Raji (cell line): ENCODE measurements around the gene GLIS1.

Experiments used
- POLR2A ChIP-seq: IDR thresholded peaks from 2 replicates; pipeline ENCODE4 v1.6.1; 2011; ENCODE audit warnings: low read depth, low read length, control low read depth; ENCODE audit not compliant: insufficient read depth

GLIS1 gene

DNA sequence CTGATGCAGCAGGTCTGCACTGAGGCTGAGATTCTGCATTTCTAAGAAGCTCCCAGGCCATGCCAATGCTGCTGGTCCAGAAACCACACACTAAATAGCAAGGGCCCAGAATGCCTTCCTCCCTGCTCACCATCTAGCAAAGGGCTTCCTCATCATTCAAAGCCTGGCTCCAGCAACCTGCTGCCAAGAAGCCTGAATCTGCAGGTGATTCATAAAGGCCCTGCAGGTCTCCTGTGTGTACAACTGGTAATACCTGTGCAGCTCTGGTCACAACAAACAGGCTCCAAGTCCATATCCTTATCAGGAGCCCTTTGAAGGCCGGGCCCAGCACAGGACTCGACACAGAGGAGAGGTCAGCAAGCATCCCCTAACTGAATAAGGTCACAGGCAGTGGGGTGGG is 26.7 kb downstream of the GLIS1 start:
- no peak for TF ChIP-seq POLR2A

GRCh38 chr1:53710584-53710983 is 28.4 kb downstream of the GLIS1 start:
- no peak for TF ChIP-seq POLR2A

- TF ChIP-seq POLR2A: no peak
Observed at GRCh38 chr1:53708687-53709086, 30.3 kb downstream of the GLIS1 start.

DNA sequence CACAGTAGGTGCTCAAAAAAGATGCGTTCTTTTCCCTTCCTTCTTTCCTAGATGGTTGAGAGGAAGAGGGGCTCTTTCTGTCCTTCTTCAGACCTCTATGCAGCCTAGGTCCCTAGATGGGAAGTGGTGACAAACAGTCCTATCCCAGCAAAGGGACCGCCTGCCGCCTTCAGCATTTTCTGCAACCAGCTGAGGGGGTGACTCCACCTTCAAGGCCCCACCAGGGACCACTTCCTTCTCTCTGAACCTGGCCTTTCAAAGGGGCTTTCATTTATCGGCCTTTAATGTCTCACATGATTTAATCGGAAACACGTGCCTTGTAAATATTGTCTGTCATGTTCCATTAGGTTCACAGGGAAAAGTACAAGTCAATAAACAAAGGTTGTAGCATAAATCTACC is 32.6 kb downstream of the GLIS1 start:
- TF ChIP-seq POLR2A: no peak

GRCh38 chr1:53705446-53706096 is 33.4 kb downstream of the GLIS1 start:
- TF ChIP-seq POLR2A: no peak

GRCh38 chr1:53704804-53705445 is 34.0 kb downstream of the GLIS1 start:
- TF ChIP-seq POLR2A: no peak

DNA sequence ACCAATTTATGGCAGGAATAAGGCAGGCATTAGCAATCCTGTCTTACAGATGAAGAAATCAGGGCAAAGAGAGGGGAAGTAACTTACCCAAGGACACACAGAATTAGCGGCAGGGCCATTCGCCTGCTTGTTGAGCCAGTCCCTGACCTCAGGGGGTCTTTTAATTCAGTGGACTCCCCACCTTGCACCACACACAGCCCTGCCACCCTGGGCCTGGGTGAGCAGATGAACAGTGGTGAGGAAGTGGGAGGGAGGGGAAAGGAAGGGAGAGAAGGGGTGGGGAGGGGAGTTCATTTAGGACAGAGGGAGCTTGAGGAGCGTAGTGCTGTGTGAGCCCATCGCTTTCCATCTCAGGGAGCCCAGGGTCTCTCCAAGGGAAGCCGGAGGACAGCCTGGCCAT is 34.7 kb downstream of the GLIS1 start:
- no peak for TF ChIP-seq POLR2A

DNA sequence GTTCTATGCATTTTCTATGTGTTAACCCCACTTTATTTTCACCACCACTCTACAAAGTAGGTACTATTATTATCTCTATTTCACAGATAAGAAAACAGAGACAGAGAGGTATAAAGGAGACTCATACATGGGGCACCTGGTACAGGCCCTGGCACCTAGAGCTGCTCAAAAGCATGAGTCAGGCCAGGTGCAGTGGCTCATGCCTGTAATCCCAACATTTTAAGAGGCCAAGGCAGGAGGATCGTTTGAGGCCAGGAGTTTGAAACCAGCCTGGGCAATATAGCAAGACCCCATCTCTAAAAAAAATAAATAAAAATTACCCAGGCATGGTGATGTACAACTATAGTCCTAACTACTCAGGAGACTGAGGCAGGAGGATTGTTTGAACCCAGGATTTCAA is 35.8 kb downstream of the GLIS1 start:
- no peak for TF ChIP-seq POLR2A

DNA sequence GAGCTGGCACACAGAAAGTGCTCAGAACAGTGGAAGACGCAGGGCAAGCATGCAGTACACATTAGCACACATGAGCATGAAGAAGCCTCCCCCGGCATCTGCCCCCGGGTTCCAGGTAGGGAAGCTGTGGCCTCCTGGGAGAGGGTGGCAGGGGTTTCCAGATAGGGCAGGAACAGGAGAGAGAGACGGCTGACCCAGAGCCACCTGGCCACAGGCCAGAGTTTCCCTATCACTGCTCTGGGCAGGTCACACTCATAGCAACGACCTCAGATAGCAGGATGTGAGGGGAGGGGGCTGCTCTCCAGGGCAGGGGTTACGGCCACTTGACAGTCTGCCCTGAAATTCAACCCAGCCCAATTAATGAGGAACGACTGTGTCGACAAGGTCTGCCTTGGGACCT is 36.6 kb downstream of the GLIS1 start:
- no peak for TF ChIP-seq POLR2A

DNA sequence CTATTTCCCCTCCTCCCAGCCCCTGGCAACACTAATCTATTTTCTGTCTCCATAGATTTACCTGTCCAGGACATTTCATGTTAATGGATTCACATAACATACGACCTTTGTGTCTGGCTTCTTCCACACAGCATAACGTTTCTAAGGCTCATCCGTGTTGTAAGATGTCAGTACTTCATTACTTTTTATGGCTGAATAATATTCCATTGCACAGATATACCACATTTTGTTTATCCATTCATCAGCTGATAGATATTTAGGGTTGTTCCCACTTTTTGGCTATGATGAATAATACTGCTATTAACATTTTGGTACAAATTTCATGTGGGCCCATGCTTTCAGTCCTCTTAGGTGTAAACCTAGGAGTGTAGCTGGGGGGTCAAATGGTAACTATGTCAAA is 38.2 kb downstream of the GLIS1 start:
- TF ChIP-seq POLR2A: no peak

DNA sequence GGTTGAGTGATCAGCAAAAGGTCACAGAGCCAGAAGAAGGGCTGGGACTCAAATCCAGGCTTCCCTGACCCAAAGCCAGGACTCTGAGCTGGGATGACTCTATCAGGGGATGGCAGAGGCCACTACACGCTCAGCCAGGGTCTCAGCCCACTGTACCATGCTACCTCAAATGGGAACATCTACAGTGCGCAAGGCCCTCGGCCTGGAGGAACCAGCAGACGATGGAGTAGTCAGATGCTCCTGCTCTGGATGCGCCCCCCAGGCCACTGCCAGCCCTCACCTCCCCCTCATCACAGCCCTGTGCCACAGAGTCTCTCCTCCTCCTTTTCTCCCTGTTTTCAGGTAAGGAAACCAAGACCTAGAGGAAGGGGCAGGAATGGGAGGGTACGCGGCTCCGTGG is 39.0 kb downstream of the GLIS1 start:
- no peak for TF ChIP-seq POLR2A

GRCh38 chr1:53698384-53698980 is 40.5 kb downstream of the GLIS1 start:
- no peak for TF ChIP-seq POLR2A

DNA sequence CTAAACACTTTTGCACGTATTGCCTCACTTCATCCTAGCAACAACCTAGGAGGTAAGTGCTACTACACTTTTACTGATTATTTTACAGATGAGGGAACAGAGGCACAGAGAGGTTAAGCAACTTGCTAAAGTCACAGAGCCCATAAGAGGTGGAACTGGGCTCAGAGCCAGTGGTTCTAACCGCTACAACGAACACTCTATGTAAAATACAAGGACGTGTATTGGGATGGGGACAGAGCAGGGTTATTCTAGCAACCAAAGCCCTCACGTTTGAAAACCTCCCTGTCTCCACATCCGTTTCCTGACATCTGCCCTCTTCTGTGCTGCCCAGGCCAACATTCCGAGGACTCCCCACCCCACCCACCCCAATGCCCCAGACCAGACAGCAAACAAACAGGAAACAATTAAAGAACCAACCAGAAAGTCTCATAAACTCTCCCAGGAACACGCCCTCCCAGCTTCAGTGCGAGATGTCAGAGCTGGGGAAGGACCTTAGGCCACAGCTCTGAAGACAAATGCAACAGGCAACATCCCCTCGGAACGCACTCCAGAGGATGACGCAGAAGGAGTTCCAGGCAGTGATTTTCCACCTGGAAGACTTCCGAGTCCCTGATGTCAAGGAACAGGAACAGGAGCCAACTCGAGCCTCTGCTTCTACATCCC is 41.1 kb downstream of the GLIS1 start:
- no peak for TF ChIP-seq POLR2A

DNA sequence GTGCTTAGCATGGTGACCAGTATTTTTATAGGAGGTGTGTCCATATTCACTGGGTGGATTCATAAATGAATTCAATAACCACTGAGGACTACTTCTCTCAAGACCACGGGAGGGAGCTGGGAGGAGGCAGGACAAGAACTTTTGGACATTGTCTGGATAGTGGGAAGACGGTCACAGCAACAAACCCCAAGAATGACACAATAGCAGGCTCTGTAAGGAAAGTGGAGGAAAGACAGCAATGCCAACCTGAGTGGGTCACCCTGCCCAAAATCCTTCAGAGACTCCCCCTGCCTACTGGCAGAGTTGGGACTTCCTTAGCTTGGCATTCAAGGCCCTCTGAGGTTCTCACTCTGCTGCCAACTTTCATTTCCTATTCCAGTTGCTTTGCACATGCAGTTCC is 42.0 kb downstream of the GLIS1 start:
- TF ChIP-seq POLR2A: no peak

DNA sequence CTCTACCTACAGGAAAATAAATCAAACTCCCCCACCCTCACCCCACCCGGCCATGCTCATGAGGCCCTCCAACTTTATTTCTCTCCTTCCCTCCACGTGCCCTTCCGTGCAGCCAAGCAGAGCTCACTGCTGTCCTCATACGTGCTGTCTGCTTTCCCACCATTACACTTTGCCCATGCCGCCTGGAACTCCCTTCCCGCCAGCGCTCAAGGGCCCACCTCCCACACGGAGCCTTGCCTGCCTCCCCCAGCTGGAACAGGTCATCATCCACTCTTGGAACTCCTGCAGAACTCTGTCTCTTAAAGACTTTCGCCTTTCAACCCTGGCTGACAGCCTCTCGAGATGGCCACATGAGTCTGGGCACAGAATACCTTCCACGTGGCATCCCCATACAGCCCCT is 42.4 kb downstream of the GLIS1 start:
- no peak for TF ChIP-seq POLR2A

DNA sequence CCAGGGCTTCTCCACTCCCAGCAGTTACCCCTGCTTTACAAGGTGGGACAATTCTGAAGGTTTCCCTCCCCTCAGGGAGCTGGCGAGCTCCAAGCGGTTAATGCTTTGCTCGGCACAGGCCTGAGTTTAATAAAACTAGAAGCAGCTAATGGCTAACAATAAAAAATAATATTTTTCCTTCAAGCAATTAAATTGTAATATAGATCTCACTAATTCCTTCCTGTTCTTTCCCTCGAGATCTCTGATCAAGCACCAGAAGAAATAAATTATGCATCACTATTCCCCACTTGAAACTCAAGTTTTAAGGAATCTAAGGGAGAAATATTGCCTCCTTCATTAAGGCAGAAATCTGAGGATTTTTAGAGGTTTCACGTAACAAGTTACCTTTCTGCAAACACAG is 42.9 kb downstream of the GLIS1 start:
- no peak for TF ChIP-seq POLR2A
